Ecto neural progenitor cell (in vitro differentiated cells): ENCODE data around the gene HIRIP3.
"Not testable (repeated sequence)": the region's sequence is repeated elsewhere in the genome, so short reads cannot be mapped to it uniquely, and the experiment has no call there.

ENCODE experiments used
- DNase-seq: peaks from one replicate; pipeline ENCODE4 v3.0.0-alpha.2; 2018; ENCODE audit warnings: low spot score

The HIRIP3 gene

DNA sequence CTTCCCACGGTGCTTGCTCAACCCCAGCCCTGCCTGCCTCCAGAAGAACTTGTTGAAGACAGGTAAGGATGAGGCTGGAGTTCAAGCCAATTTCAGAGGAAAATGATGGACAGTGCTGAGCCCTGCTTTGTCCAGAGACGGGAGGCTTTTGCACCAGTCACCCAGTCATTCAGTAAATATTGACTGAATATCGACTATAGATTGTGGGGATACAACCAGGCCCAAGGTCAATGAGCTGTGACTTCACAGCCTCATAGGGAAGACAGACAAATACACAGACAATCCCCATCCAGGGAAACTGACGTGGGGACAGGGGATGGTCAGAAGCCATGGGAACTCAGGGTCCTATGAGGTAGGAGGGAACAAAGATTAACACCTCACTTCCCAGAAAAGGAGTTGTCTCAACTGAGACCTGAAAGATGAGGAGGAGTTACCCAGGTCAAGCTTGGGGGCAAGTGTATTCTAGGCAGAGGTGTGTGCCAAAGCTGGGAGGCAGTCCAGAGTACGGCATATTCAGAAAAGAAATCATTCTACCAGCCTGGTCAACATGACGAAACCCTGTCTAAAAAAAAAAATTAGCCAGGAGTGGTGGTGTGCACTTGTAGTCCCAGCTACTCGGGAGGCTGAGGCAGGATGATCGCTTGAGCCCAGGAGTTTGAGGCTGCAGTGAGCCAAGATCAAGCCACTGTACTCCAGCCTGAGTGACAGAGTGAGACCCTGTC lies 21.3 kb upstream of the HIRIP3 start:
- DNase-seq = no peak

DNA sequence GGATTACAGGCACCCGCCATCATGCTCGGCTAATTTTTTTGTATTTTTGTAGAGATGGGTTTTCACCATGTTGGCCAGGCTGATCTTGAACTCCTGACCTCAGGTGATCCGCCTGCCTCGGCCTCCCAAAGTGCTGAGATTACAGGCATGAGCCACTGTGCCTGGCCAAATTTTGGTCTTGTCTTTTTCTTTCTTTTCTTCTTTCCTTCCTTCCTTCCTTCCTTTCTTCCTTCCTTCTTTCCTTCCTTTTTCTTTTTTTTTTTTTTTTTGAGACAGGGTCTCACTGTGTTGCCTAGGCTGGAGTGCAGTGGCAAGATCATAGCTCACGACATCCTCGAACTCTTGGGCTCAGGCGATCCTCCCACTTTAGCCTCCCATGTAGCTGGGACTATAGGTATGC lies 20.0 kb upstream of the HIRIP3 start:
- not testable (repeated sequence) for DNase-seq

GRCh38 chr16:30012598-30012997 lies 17.2 kb upstream of the HIRIP3 start:
- DNase-seq = not testable (repeated sequence)

GRCh38 chr16:30011714-30012504 lies 16.5 kb upstream of the HIRIP3 start:
- DNase-seq = no peak

DNA sequence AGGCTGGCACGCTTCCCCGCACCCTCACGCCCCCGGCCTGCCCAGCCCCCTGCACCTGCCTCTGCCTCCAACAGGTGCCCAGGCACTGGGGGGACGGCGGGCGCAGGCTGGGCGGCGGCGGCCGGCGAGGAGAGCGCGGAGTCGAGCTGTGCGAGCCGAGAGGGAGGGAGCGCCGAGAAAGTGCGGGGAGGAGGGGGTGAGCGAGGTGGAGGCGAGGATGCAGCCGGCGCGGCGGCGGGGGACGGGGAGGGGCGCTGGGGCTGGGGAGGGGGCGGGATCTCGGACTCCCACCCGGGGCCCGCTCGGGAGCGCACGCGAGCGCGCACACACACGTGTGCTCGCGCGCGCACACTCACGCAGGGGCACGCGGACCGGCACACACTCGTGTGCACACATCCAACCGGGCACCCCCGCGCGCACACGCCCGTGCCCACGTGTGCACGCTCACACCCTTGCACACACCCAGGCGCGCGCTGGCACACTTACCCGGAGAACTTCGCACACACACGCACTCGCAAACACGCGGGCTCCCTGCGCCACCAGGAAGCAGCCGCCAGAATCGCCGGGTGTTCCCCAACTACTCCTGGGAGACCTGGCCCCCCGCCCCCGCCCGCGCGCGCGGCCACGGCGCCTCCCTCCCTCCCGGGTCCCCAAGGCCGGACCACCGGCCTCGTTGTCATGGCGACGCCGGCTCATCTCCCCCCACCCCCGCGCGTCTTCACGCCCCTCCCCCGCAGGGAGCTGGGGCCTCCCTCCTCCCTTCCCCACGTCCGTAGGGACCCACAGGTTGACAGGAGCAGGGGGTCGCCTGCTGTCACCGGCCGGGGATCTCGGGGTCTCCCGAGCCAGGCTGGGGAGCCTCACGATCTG lies 15.7 kb upstream of the HIRIP3 start, which contains the start of gene DOC2A:
TSS of gene DOC2A (minus strand) at position 184 of the 870 bp plus-strand sequence. CDS start 805 bp downstream, outside the sequence.
- DNase-seq = peak; percentile 75

DNA sequence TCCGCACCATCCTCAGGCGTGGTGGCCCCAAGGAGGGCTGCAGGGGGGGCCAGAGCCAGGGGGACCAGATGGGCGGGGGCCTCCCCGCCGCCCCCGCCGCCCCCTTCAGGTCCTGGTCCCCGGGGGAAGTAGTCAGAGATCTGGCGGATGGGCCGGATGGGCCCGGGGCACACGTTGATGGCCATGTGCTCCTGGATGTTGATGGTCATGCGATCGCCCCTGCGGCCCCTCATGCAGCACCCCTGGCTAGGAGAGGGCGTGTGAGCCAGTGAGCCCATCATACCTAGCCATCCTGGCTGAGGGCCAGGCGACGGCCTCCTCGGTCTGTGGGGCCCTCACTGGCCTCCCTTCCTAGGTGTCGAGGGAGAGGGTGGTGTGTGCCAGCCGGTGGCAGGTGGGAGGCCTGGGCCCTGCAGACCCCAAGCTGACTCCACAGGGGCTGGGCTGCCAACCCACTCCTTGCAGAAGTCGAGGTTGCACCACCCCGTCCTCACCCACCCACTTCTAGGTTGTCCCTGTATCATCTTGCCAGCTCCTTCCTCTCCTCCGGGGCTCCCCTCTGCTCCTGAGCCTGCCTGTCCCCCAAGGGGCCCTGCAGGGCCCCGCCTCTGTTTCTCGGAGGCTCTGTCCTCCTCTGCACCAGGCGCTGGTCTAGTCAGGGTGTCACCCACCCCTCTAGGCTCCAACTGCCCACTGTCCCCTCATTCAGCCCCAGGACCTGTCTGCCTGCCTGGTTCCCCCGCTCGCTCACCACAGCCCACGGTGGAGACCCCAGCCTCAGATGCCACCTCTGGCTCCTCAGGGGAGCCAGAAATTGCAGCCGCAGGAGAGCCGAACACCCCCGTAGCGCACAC lies 14.8 kb upstream of the HIRIP3 start:
- DNase-seq = no peak

- DNase-seq = no peak
These were observed 13.9 kb upstream of the HIRIP3 start for GRCh38 chr16:30009085-30009862.

DNA sequence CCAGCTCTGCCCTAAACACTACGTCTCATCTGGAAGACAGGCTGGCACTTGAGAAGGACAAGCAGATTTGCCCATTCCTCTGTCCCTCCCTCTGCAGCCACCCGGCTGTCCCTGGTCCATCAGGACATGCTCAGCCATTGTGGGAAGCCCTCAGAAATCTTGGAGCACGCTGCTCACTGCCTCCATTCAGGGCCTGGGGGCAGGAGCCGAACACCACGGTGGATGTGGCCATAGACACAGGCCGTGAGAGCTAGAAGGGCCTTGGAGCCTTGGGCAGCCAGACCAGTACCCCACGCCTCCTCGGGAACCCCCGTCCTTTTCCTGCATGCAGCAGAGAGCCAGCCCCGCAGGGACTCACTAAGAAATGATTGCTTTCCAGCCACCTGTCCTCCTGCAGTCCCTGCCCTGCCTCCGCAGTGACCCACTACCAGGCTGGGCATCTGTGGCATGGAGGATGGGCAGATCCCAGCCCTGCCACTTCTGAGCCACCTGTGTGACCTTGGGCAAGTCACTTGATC lies 12.0 kb upstream of the HIRIP3 start:
- no peak for DNase-seq

- DNase-seq = no peak
These were observed 11.4 kb upstream of the HIRIP3 start for GRCh38 chr16:30006659-30007377.

DNA sequence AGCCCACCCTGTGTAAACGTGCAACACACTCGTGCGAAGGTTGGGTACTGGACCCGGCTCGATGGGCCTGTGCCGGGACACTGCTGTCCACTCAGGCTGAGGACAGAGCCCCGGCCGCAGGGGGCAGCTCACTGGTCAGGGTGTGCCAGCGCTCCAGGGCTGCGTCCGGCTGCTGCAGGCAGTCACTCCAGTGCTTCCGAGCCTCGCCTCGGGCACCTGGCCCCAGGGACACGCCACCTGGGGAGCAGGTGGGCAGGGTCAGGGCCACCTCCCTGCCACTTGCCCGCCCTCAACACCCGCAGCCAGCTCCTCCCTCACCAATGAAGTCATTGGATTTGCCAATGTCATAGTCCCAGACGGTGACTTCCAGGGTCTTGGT lies 10.7 kb upstream of the HIRIP3 start:
- no peak for DNase-seq

- no peak for DNase-seq
These were observed 10.1 kb upstream of the HIRIP3 start for GRCh38 chr16:30005341-30006094.

GRCh38 chr16:30004811-30005242 lies 9.4 kb upstream of the HIRIP3 start:
- DNase-seq = no peak

- DNase-seq = no peak
These were observed 9.0 kb upstream of the HIRIP3 start for GRCh38 chr16:30004424-30004776.

DNA sequence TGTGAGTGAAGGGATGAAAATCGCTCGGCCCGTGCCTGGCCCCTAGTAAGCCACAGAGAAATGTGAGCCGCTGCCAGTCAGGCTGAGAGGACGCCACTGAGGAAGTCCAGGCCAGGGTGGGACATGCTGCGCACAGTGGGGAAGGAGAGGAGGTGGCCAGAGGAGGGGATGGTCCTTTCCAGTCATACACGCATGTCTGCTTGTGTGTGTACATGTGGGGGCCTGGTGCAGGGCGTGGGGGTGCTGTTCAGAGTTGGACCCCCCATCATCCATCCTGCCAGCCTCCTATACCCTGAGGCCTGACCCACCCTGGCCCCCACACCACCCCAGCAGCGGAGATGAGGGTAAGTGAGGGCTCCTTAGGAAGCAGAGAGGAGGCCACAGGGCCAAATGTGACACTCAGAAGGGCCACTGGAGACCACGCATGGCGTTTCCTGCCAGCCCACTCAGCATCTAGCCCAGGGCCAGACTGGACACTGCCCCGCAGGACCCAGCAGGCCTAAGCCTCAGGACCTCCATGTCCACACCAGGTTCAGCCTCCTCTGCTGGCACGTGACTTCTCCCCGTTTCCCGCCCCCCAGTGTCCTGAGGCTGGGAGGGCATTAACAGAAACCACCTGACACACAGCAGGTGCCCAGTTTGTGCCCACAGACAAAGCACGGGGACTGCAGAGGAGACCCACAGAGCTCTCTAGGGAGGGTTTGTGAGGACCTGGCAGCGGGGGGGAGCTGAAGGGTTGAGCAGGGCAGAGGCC lies 8.4 kb upstream of the HIRIP3 start:
- no peak for DNase-seq

- DNase-seq = no peak
These were observed 7.4 kb upstream of the HIRIP3 start for GRCh38 chr16:30002614-30003346.

- no peak for DNase-seq
These were observed 5.6 kb upstream of the HIRIP3 start for GRCh38 chr16:30000735-30001631.

DNA sequence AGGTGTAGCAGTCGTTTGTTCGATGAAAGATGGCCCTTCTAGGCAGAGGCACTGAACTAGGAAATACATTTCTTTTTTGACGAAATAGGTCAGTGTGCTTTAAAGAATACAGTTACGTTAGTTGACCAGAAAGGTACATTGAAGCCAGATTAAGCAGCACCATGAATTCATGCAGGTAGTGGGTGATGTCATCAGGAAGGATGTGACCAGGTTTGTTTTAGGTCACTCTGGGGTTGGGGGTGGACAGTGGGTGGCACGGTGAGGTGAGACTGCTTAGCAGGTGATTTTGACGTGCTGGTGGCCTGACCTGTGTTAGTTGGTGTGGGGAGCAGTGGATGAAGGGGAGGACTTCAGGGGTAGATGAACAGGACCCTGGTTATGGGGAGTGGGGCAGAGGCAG lies 4.2 kb upstream of the HIRIP3 start:
- no peak for DNase-seq
